ENCODE data around the gene ACER3. TPM values are rescaled to one million over a fixed set of nuclear protein-coding genes. Genes with fewer than 3 reads are reported as not detected.

ACER3 gene
- total RNA-seq, 6 donors from 2014 or later = 10.5 to 46.7 (median 17.1) TPM

DNA sequence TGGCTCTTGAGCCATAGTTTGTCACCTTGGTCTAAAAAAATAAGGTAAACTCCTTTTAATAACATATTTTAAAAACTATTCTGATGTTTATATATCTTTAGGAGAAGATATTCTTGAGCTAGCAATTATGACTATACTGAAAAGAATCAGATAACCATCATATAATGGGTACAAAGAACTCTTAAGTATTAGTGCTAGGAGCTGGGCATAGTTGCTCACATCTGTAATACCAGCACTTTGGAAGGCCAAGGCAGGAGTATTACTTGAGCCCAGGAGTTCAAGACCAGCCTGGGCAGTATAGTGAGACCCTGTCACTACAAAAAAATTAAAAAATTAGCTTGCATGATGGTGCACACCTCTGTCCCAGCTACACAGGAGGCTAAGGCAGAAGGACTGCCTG is 119.5 kb downstream of the ACER3 start:
- Histone ChIP-seq H3K36me3 (peaks cover 0 to 18% (median 6%) of the 10 kb centered on the region in 4 donors), H3K27me3 (no peaks in the 10 kb centered on the region)

DNA sequence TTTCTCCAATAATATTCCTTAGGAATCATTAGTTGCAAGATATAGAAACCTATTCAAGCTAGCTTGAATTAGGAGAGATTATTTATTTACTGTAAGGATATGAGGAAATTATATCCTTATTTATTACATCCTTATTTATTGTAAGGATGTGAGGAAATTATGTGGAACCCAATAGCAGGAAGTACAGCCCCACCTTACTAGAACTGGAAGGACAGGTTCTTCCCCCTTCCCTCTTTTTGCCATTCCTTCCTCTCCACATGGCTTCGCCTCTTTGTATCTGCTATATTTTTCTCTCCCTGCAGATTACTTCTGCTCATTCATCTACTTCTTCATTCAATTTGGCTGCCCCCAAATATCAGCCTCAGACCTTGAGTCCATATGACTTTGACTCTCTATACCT is 124.0 kb downstream of the ACER3 start:
- 59 to 63% methylated on average over 1 of the region's 1 CpG for WGBS, 2 donors
- no peak overlapping the region for H3K4me3 ChIP-seq
- peaks cover 0 to 14% (median 0%) of the 10 kb centered on the region in 4 donors for H3K36me3 ChIP-seq
- H3K27ac ChIP-seq = no peak overlapping the region
- ATAC-seq (ENCODE audit: low FRiP score in 2 of 2) (no peak), DNase-seq (no peak)
- TF ChIP-seq EP300 (IDR thresholded peaks at IDR 0.05) (no peak), POLR2AphosphoS5 (IDR thresholded peaks at IDR 0.05) (no peak), POLR2A (IDR thresholded peaks at IDR 0.05) (no peak)
- TF ChIP-seq, protein P1, sequence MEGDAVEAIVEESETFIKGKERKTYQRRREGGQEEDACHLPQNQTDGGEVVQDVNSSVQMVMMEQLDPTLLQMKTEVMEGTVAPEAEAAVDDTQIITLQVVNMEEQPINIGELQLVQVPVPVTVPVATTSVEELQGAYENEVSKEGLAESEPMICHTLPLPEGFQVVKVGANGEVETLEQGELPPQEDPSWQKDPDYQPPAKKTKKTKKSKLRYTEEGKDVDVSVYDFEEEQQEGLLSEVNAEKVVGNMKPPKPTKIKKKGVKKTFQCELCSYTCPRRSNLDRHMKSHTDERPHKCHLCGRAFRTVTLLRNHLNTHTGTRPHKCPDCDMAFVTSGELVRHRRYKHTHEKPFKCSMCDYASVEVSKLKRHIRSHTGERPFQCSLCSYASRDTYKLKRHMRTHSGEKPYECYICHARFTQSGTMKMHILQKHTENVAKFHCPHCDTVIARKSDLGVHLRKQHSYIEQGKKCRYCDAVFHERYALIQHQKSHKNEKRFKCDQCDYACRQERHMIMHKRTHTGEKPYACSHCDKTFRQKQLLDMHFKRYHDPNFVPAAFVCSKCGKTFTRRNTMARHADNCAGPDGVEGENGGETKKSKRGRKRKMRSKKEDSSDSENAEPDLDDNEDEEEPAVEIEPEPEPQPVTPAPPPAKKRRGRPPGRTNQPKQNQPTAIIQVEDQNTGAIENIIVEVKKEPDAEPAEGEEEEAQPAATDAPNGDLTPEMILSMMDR (IDR thresholded peaks at IDR 0.05) = no peak
- H3K4me1 ChIP-seq = peaks cover 0 to 6% (median 0%) of the 10 kb centered on the region in 4 donors
- H3K27me3 ChIP-seq = no peaks in the 10 kb centered on the region
- H3K9me3 ChIP-seq = no peaks in the 10 kb centered on the region

More for the DNA sequence above, 119.5 kb downstream of the ACER3 start:
- H3K9me3 ChIP-seq = peaks cover 0 to 6% (median 0%) of the 10 kb centered on the region in 4 donors
- H3K27ac ChIP-seq = no peak overlapping the region
- no peak for TF ChIP-seq EP300 (IDR thresholded peaks at IDR 0.05)
- TF ChIP-seq, protein P1 (IDR thresholded peaks at IDR 0.05) = no peak
- TF ChIP-seq POLR2A (IDR thresholded peaks at IDR 0.05) = no peak
- no peak for TF ChIP-seq POLR2AphosphoS5 (IDR thresholded peaks at IDR 0.05)
- ATAC-seq (ENCODE audit: low FRiP score in 2 of 2) (no peak), DNase-seq (no peak)
- peaks cover 0 to 6% (median 0%) of the 10 kb centered on the region in 4 donors for H3K4me1 ChIP-seq
- no peak overlapping the region for H3K4me3 ChIP-seq

DNA sequence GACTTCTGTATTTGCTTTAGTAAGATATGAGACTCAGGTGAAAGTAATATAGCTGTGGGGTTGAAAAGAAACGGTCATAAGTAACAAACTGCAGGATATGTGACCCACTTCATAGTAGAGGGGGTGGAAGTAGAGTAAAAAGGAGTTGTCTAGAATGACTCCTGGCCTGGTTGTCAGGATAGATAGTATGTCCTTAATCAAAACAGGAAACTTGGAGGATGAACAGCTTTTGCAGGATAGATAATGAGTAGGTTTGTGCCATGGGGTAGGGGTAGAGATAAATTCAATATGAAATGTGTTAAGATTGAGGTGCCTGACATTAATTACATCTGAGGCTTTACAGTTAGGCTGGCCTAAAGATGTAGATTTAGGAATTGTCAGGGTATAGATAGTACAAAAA is 126.5 kb downstream of the ACER3 start:
- no peak for TF ChIP-seq POLR2AphosphoS5 (IDR thresholded peaks at IDR 0.05)
- no peak for TF ChIP-seq POLR2A (IDR thresholded peaks at IDR 0.05)
- no peak for TF ChIP-seq EP300 (IDR thresholded peaks at IDR 0.05)
- TF ChIP-seq, protein P1 (IDR thresholded peaks at IDR 0.05) = no peak
- 71 to 90% methylated on average over 1 of the region's 1 CpG for WGBS, 2 donors
- Histone ChIP-seq H3K4me1 (peaks cover 0 to 6% (median 0%) of the 10 kb centered on the region in 4 donors), H3K27me3 (no peaks in the 10 kb centered on the region), H3K4me3 (no peak overlapping the region), H3K9me3 (no peaks in the 10 kb centered on the region), H3K36me3 (peaks cover 0 to 31% (median 0%) of the 10 kb centered on the region in 4 donors), H3K27ac (no peak overlapping the region)
- no peak for DNase-seq
- no peak for ATAC-seq (ENCODE audit: low FRiP score in 2 of 2)

DNA sequence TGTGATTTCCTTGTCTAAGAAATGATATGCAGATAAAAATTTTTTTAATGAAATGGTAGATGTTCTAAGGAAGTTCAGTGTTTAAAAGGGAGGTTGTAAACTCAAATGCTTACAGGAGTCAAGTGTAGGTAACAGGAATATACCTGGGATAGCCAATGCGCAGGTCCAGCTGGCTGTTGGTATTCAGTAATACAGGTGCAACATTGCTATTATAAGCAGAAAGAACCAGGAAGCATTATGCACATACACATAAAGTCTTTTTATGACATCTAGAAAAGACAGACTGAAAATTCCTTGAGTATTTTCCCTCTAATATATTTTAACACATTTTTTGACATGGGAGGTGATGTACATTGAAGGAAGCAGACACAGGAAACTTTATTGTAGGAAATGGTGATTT is 129.9 kb downstream of the ACER3 start:
- DNase-seq (no peak), ATAC-seq (ENCODE audit: low FRiP score in 2 of 2) (no peak)
- no peak for TF ChIP-seq POLR2A (IDR thresholded peaks at IDR 0.05)
- Histone ChIP-seq H3K9me3 (no peaks in the 10 kb centered on the region), H3K4me3 (no peak overlapping the region), H3K27me3 (no peaks in the 10 kb centered on the region), H3K27ac (no peak overlapping the region), H3K36me3 (peaks cover 0 to 36% (median 4%) of the 10 kb centered on the region in 4 donors), H3K4me1 (no peaks in the 10 kb centered on the region)
- 100% methylated on average over 1 of the region's 1 CpG for WGBS, 2 donors

DNA sequence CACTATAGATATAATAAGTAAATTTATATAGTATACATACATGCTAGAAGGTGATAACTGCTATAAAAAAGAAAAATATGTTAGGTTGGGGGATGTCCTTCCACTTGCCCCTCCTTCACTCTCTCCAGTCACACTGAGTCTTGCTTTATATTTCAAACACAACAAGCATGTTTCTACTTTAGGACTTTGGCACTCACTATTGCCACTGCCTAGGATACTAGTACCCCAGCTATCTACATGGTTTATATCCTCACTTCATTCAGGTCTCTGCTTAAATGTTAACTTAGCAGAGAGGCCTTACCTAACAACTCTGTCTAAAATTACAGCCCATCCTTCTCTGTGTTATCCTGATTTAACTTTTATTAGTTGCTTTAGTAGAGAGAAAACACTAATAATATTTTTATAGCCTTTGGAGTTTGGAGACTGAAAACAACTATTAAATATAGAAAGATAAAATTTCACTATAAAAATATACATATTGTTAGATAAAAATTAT is 134.4 kb downstream of the ACER3 start:
- no peaks in the 10 kb centered on the region for H3K27me3 ChIP-seq
- peaks cover 0 to 28% (median 4%) of the 10 kb centered on the region in 4 donors for H3K36me3 ChIP-seq
- H3K4me3 ChIP-seq = no peak overlapping the region
- TF ChIP-seq POLR2AphosphoS5 (IDR thresholded peaks at IDR 0.05) (no peak), POLR2A (IDR thresholded peaks at IDR 0.05) (no peak), EP300 (IDR thresholded peaks at IDR 0.05) (no peak)
- TF ChIP-seq, protein P1 (IDR thresholded peaks at IDR 0.05) = no peak
- DNase-seq (no peak), ATAC-seq (ENCODE audit: low FRiP score in 2 of 2) (no peak)
- H3K27ac ChIP-seq = no peak overlapping the region
- H3K4me1 ChIP-seq = no peaks in the 10 kb centered on the region
- no peaks in the 10 kb centered on the region for H3K9me3 ChIP-seq

Data from upper lobe of left lung (tissue), 6 donors.